Neuronal stem cell (in vitro differentiated cells): ENCODE measurements around the gene KLF15.

Source experiments
- DNase-seq: peaks from one replicate; pipeline ENCODE4 v3.0.0-alpha.2; 2013; ENCODE audit warnings: low spot score
- H2AFZ ChIP-seq: one replicate; pipeline ENCODE4 v1.6.1; 2013; ENCODE audit warnings: mild to moderate bottlenecking, low read length, inconsistent platforms
- H2AK5ac ChIP-seq: 2 replicates; pipeline ENCODE4 v1.6.1; 2013; ENCODE audit warnings: low read depth, mild to moderate bottlenecking, inconsistent platforms, low read length, moderate library complexity, mixed read lengths
- H2BK120ac ChIP-seq: 2 replicates; pipeline ENCODE4 v1.6.1; 2013; ENCODE audit warnings: low read depth, mild to moderate bottlenecking, inconsistent platforms, low read length, moderate library complexity, mixed read lengths
- H2BK12ac ChIP-seq: one replicate; pipeline ENCODE4 v1.6.1; 2013; ENCODE audit warnings: low read length, inconsistent platforms
- H2BK15ac ChIP-seq: 2 replicates; pipeline ENCODE4 v1.6.1; 2013; ENCODE audit warnings: mild to moderate bottlenecking, low read length, inconsistent platforms, mixed read lengths
- H2BK5ac ChIP-seq: one replicate; pipeline ENCODE4 v1.6.1; 2013; ENCODE audit warnings: inconsistent platforms, mild to moderate bottlenecking, low read length, moderate library complexity
- H3K14ac ChIP-seq: one replicate; pipeline ENCODE4 v1.6.1; 2013; ENCODE audit warnings: low read length, inconsistent platforms
- H3K18ac ChIP-seq: 2 replicates; pipeline ENCODE4 v1.6.1; 2013; ENCODE audit warnings: low read length, inconsistent platforms
- H3K23ac ChIP-seq: 2 replicates; pipeline ENCODE4 v1.6.1; 2013; ENCODE audit warnings: low read depth, mild to moderate bottlenecking, mixed read lengths, low read length, inconsistent platforms; ENCODE audit not compliant: poor library complexity
- H3K27ac ChIP-seq: replicated peaks from 3 replicates; pipeline ENCODE4 v1.5.1; 2013; ENCODE audit warnings: low read length, inconsistent platforms
- H3K27me3 ChIP-seq, 3 experiments: 2 replicates each; pipeline ENCODE4 v1.6.1; 2013; ENCODE audit warnings: low read length in 3 of 3, mild to moderate bottlenecking in 2 of 3, inconsistent platforms in 1 of 3, low read depth in 1 of 3, mixed read lengths in 1 of 3, moderate library complexity in 1 of 3; ENCODE audit not compliant: control insufficient read depth in 3 of 3, insufficient read depth in 3 of 3
- H3K36me3 ChIP-seq, 2 donors: replicated peaks in 1 of 2; 2 replicates each; pipeline ENCODE4 v1.6.1; 2013; ENCODE audit warnings: low read length in 2 of 2; ENCODE audit not compliant: control insufficient read depth in 2 of 2, insufficient read depth in 2 of 2
- H3K4ac ChIP-seq: 2 replicates; pipeline ENCODE4 v1.6.1; 2013; ENCODE audit warnings: inconsistent platforms, mild to moderate bottlenecking, low read length, moderate library complexity
- H3K4me1 ChIP-seq, 2 donors: 1 replicate in 1 of 2; 2 replicates in 1 of 2; pipeline ENCODE4 v1.6.1; 2013; ENCODE audit warnings: low read length in 2 of 2, low read depth in 1 of 2; ENCODE audit not compliant: control insufficient read depth in 2 of 2, insufficient read depth in 1 of 2
- H3K4me2 ChIP-seq: one replicate; pipeline ENCODE4 v1.6.1; 2013; ENCODE audit warnings: mild to moderate bottlenecking, low read length, inconsistent platforms; ENCODE audit not compliant: insufficient read depth, poor library complexity, severe bottlenecking
- H3K4me3 ChIP-seq, 2 donors: 2 replicates each; pipeline ENCODE4 v1.5.1; 2013; ENCODE audit warnings: low read length in 2 of 2, mild to moderate bottlenecking in 2 of 2, inconsistent platforms in 1 of 2, moderate library complexity in 1 of 2
- H3K79me1 ChIP-seq: one replicate; pipeline ENCODE4 v1.6.1; 2013; ENCODE audit warnings: low read depth, mild to moderate bottlenecking, inconsistent platforms, low read length, moderate library complexity
- H3K9ac ChIP-seq: one replicate; pipeline ENCODE4 v1.6.1; 2013; ENCODE audit warnings: mild to moderate bottlenecking, low read depth, low read length, inconsistent platforms; ENCODE audit not compliant: poor library complexity
- H3K9me3 ChIP-seq, 2 donors: replicated peaks in 1 of 2; 2 replicates each; pipeline versions ENCODE3 to v1.6.1; 2013; ENCODE audit warnings: low read length in 2 of 2, mild to moderate bottlenecking in 2 of 2, inconsistent platforms in 1 of 2, low read depth in 1 of 2, mixed read lengths in 1 of 2, moderate library complexity in 1 of 2; ENCODE audit not compliant: control insufficient read depth in 2 of 2, insufficient read depth in 1 of 2
- H4K8ac ChIP-seq: one replicate; pipeline ENCODE4 v1.6.1; 2013; ENCODE audit warnings: low read depth, mild to moderate bottlenecking, inconsistent platforms, low read length, moderate library complexity
- H4K91ac ChIP-seq: one replicate; pipeline ENCODE4 v1.6.1; 2013; ENCODE audit warnings: low read length, low read depth, mild to moderate bottlenecking, inconsistent platforms; ENCODE audit not compliant: poor library complexity
- WGBS, 2 donors: extraction: QIAGEN DNeasy Blood & Tissue Kit; methylation state at CpG; one replicate each; pipeline ENCODE4 v1.1.7; 2013; ENCODE audit warnings: missing lambda C conversion rate in 2 of 2, mixed read lengths in 1 of 2; ENCODE audit not compliant: insufficient read length in 2 of 2, insufficient replicate concordance in 1 of 2; ENCODE audit errors: extremely low coverage in 2 of 2; 5-methylcytosine and 5-hydroxymethylcytosine counted together

The KLF15 gene

GRCh38 chr3:126349611-126350501, 7.4 kb downstream of the KLF15 start:
- H2AFZ ChIP-seq = no peak overlapping the region
- no peak overlapping the region for H2BK5ac ChIP-seq
- H3K27me3 ChIP-seq = no peaks in the 10 kb centered on the region
- no peak overlapping the region for H3K4me2 ChIP-seq
- H3K79me1 ChIP-seq = peaks cover 7% of the 10 kb centered on the region
- no peak for DNase-seq
- H3K14ac ChIP-seq = no peak overlapping the region
- peaks cover 0 to 1% of the 10 kb centered on the region in 2 donors for H3K9me3 ChIP-seq
- no CpG with 5 or more reads among the region's 15 CpGs for WGBS, 2 donors
- no peak overlapping the region for H2BK120ac ChIP-seq
- no peak overlapping the region for H4K91ac ChIP-seq
- H3K36me3 ChIP-seq = peaks cover 0 to 9% of the 10 kb centered on the region in 2 donors
- H2BK15ac ChIP-seq = no peak overlapping the region
- H2BK12ac ChIP-seq = no peak overlapping the region
- no peak overlapping the region for H3K4ac ChIP-seq
- H3K9ac ChIP-seq = no peak overlapping the region
- H3K27ac ChIP-seq = no peak overlapping the region
- peak overlapping the region; percentile 57 for H3K18ac ChIP-seq
- no peak overlapping the region for H2AK5ac ChIP-seq
- H3K4me1 ChIP-seq = no peaks in the 10 kb centered on the region
- no peak overlapping the region for H3K4me3 ChIP-seq
- no peak overlapping the region for H4K8ac ChIP-seq
- H3K23ac ChIP-seq = peak overlapping the region; percentile 9

GRCh38 chr3:126349071-126349470, 8.1 kb downstream of the KLF15 start:
- Histone ChIP-seq H3K4me1 (no peaks in the 10 kb centered on the region), H3K23ac (no peak overlapping the region), H3K27me3 (no peaks in the 10 kb centered on the region), H3K18ac (peak overlapping the region; percentile 12), H3K4me2 (no peak overlapping the region), H2BK120ac (no peak overlapping the region), H3K27ac (no peak overlapping the region), H2AK5ac (no peak overlapping the region), H3K36me3 (peaks cover 0 to 9% of the 10 kb centered on the region in 2 donors), H2BK15ac (no peak overlapping the region), H2BK5ac (no peak overlapping the region), H3K4ac (no peak overlapping the region), H3K9me3 (peaks cover 0 to 1% of the 10 kb centered on the region in 2 donors), H4K8ac (no peak overlapping the region), H3K14ac (no peak overlapping the region), H2BK12ac (no peak overlapping the region), H2AFZ (no peak overlapping the region), H3K9ac (no peak overlapping the region), H3K4me3 (no peak overlapping the region), H3K79me1 (peaks cover 7% of the 10 kb centered on the region), H4K91ac (no peak overlapping the region)
- no peak for DNase-seq
- WGBS, 2 donors = no CpG with 5 or more reads among the region's 6 CpGs

GRCh38 chr3:126348308-126348920, 8.8 kb downstream of the KLF15 start:
- H3K79me1 ChIP-seq = peaks cover 5% of the 10 kb centered on the region
- H4K8ac ChIP-seq = no peak overlapping the region
- H3K4me1 ChIP-seq = no peaks in the 10 kb centered on the region
- H2BK5ac ChIP-seq = no peak overlapping the region
- no peak overlapping the region for H4K91ac ChIP-seq
- peaks cover 0 to 9% of the 10 kb centered on the region in 2 donors for H3K36me3 ChIP-seq
- no peaks in the 10 kb centered on the region for H3K27me3 ChIP-seq
- DNase-seq = no peak
- H3K23ac ChIP-seq = no peak overlapping the region
- no peak overlapping the region for H3K9ac ChIP-seq
- H2BK12ac ChIP-seq = no peak overlapping the region
- H2AFZ ChIP-seq = no peak overlapping the region
- H2BK120ac ChIP-seq = no peak overlapping the region
- no peak overlapping the region for H3K14ac ChIP-seq
- no peak overlapping the region for H3K4ac ChIP-seq
- no peak overlapping the region for H3K4me2 ChIP-seq
- H3K4me3 ChIP-seq = no peak overlapping the region
- peaks cover 0 to 1% of the 10 kb centered on the region in 2 donors for H3K9me3 ChIP-seq
- no peak overlapping the region for H3K18ac ChIP-seq
- H2BK15ac ChIP-seq = no peak overlapping the region
- no peak overlapping the region for H3K27ac ChIP-seq
- no peak overlapping the region for H2AK5ac ChIP-seq
- no CpG with 5 or more reads among the region's 12 CpGs for WGBS, 2 donors

DNA sequence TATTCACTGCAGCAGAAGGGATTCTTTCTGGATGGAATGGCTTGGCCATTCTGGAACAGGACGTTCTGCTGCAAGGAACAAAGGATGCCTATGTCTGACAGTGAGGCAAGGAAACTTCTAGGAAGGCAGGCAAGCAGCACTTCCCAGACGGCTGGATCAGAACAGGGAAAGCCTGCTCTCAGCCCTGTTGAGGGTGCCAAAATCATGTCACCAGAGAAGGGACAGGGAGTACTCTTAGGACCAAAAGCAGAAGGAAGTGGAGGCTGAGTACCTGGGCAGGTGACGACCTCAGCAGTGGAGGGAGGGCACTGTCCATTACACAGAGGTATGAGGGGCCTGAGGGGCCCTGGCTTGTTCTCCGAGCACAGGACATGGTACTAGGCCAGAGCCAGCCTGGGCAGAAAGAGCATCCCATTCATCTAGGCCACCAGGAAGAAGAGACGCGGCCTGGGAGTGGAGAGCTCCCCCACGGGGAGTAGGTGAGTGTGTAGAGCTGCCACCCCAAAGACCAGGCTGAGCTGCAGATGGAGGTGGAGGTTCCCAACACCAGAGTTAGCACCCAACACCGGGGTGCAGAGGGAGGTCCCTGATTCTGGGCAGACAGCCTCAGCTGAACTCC, 9.6 kb downstream of the KLF15 start:
- no peaks in the 10 kb centered on the region for H3K27me3 ChIP-seq
- H3K23ac ChIP-seq = no peak overlapping the region
- no peak overlapping the region for H3K4ac ChIP-seq
- H2BK5ac ChIP-seq = no peak overlapping the region
- no peak for DNase-seq
- peaks cover 0 to 1% of the 10 kb centered on the region in 2 donors for H3K9me3 ChIP-seq
- H4K8ac ChIP-seq = no peak overlapping the region
- H3K14ac ChIP-seq = no peak overlapping the region
- no CpG with 5 or more reads among the region's 8 CpGs for WGBS, 2 donors
- peaks cover 0 to 5% of the 10 kb centered on the region in 2 donors for H3K4me1 ChIP-seq
- no peak overlapping the region for H3K27ac ChIP-seq
- H4K91ac ChIP-seq = no peak overlapping the region
- H2AFZ ChIP-seq = no peak overlapping the region
- H3K9ac ChIP-seq = no peak overlapping the region
- no peak overlapping the region for H3K4me2 ChIP-seq
- H2BK12ac ChIP-seq = no peak overlapping the region
- no peak overlapping the region for H3K18ac ChIP-seq
- H3K36me3 ChIP-seq = peaks cover 0 to 9% of the 10 kb centered on the region in 2 donors
- no peak overlapping the region for H2BK15ac ChIP-seq
- peaks cover 4% of the 10 kb centered on the region for H3K79me1 ChIP-seq
- no peak overlapping the region for H3K4me3 ChIP-seq
- no peak overlapping the region for H2AK5ac ChIP-seq
- no peak overlapping the region for H2BK120ac ChIP-seq
